Endothelial cell (in vitro differentiated cells): ENCODE data around the gene APOA4. TPM values are rescaled to one million over a fixed set of nuclear protein-coding genes. Genes with fewer than 3 reads are reported as not detected.
A peak's percentile ranks its signal among the peaks of the same experiment; 100 is the strongest.

Experiments used
- DNase-seq: peaks from one replicate; pipeline ENCODE4 v3.0.0; 2021; ENCODE audit warnings: low spot score
- H3K27ac Mint-ChIP-seq: one replicate; pipeline ENCODE4 v1.8.0; 2021; ENCODE audit warnings: mixed read lengths, inconsistent platforms; ENCODE audit not compliant: unreplicated experiment
- H3K27me3 Mint-ChIP-seq: one replicate; pipeline ENCODE4 v1.8.0; 2021; ENCODE audit warnings: mild to moderate bottlenecking, moderate library complexity, mixed read lengths, inconsistent platforms; ENCODE audit not compliant: unreplicated experiment
- H3K36me3 Mint-ChIP-seq: one replicate; pipeline ENCODE4 v1.8.0; 2021; ENCODE audit warnings: mild to moderate bottlenecking, low read depth, mixed read lengths, inconsistent platforms; ENCODE audit not compliant: unreplicated experiment
- H3K4me1 Mint-ChIP-seq: one replicate; pipeline ENCODE4 v1.8.0; 2021; ENCODE audit warnings: mild to moderate bottlenecking, mixed read lengths, inconsistent platforms; ENCODE audit not compliant: unreplicated experiment
- H3K4me3 Mint-ChIP-seq: one replicate; pipeline ENCODE4 v1.8.0; 2021; ENCODE audit warnings: mild to moderate bottlenecking, mixed read lengths, inconsistent platforms; ENCODE audit not compliant: unreplicated experiment
- H3K9me3 Mint-ChIP-seq: one replicate; pipeline ENCODE4 v1.8.0; 2021; ENCODE audit warnings: mixed read lengths, inconsistent platforms; ENCODE audit not compliant: unreplicated experiment
- CTCF ChIP-seq: fragments of 200-600 bp; sonication (generic); IDR thresholded peaks from one replicate; pipeline ENCODE4 v1.5.0; 2021; ENCODE audit warnings: antibody characterized with exemption; ENCODE audit not compliant: unreplicated experiment
- total RNA-seq: library from RNA; stranded (reverse); fragmentation: NEBNext Ultra II Directional; extraction: Animal tissue kit (Norgen Biotek cat#: 25700); gene quantifications from one replicate; pipeline ENCODE4 v1.2.1, GENCODE V29; 2021; ENCODE audit not compliant: unreplicated experiment

Gene APOA4
- total RNA-seq, 1 donor from 2014 or later = not detected

- H3K9me3 Mint-ChIP-seq = no peaks in the 10 kb centered on the region
- H3K27ac Mint-ChIP-seq = no peak overlapping the region
- no peak for DNase-seq
- no peak overlapping the region for H3K4me3 Mint-ChIP-seq
- peaks cover 21% of the 10 kb centered on the region for H3K36me3 Mint-ChIP-seq
- H3K27me3 Mint-ChIP-seq = peaks cover 1% of the 10 kb centered on the region
- H3K4me1 Mint-ChIP-seq = peaks cover 5% of the 10 kb centered on the region
- no peak for TF ChIP-seq CTCF
Observed at GRCh38 chr11:116857316-116857715, 34.2 kb upstream of the APOA4 start.

- Mint-ChIP-seq H3K27ac (no peak overlapping the region), H3K4me1 (peaks cover 5% of the 10 kb centered on the region), H3K36me3 (peaks cover 18% of the 10 kb centered on the region), H3K4me3 (no peak overlapping the region), H3K9me3 (no peaks in the 10 kb centered on the region), H3K27me3 (peaks cover 1% of the 10 kb centered on the region)
- no peak for TF ChIP-seq CTCF
- no peak for DNase-seq
Observed at GRCh38 chr11:116856423-116856822, 33.3 kb upstream of the APOA4 start.

- Mint-ChIP-seq H3K9me3 (no peaks in the 10 kb centered on the region), H3K27ac (no peak overlapping the region), H3K4me3 (peak overlapping the region; percentile 17), H3K36me3 (peaks cover 12% of the 10 kb centered on the region), H3K4me1 (peaks cover 5% of the 10 kb centered on the region), H3K27me3 (no peaks in the 10 kb centered on the region)
- no peak for DNase-seq
- TF ChIP-seq CTCF = no peak
Observed at GRCh38 chr11:116855413-116855812, 32.3 kb upstream of the APOA4 start.

GRCh38 chr11:116853461-116854073 lies 30.5 kb upstream of the APOA4 start:
- Mint-ChIP-seq H3K4me1 (peaks cover 5% of the 10 kb centered on the region), H3K27ac (peak overlapping the region; percentile 8), H3K4me3 (no peak overlapping the region), H3K27me3 (no peaks in the 10 kb centered on the region), H3K36me3 (peaks cover 11% of the 10 kb centered on the region), H3K9me3 (no peaks in the 10 kb centered on the region)
- DNase-seq = no peak
- no peak for TF ChIP-seq CTCF

GRCh38 chr11:116852261-116853031 lies 29.3 kb upstream of the APOA4 start:
- Mint-ChIP-seq H3K9me3 (no peaks in the 10 kb centered on the region), H3K36me3 (peaks cover 11% of the 10 kb centered on the region), H3K4me3 (no peak overlapping the region), H3K4me1 (peaks cover 5% of the 10 kb centered on the region), H3K27ac (no peak overlapping the region), H3K27me3 (no peaks in the 10 kb centered on the region)
- DNase-seq = no peak
- TF ChIP-seq CTCF = no peak
